H9 (cell line): ENCODE results near the gene KIF1A. TPM values are rescaled to one million over a fixed set of nuclear protein-coding genes. Genes with fewer than 3 reads are reported as not detected.
A peak's percentile ranks its signal among the peaks of the same experiment; 100 is the strongest.

Experiments used
- DNase-seq: peaks from one replicate; pipeline ENCODE4 v3.0.0-alpha.2; 2017
- H2AFZ ChIP-seq: one replicate; pipeline ENCODE4 v1.6.1; 2013; ENCODE audit warnings: mild to moderate bottlenecking, low read length, control low read depth, moderate library complexity
- H2AK5ac ChIP-seq: 2 replicates; pipeline ENCODE4 v1.6.1; 2013; ENCODE audit warnings: low read length, control low read depth, mixed read lengths; ENCODE audit not compliant: insufficient read length
- H2BK120ac ChIP-seq: one replicate; pipeline ENCODE4 v1.6.1; 2013; ENCODE audit warnings: low read depth, mild to moderate bottlenecking, low read length, control low read depth, inconsistent platforms; ENCODE audit not compliant: poor library complexity, severe bottlenecking
- H2BK12ac ChIP-seq: 2 replicates; pipeline ENCODE4 v1.6.1; 2013; ENCODE audit warnings: low read length, control low read depth, mixed read lengths, low read depth; ENCODE audit not compliant: insufficient read length
- H2BK15ac ChIP-seq: 2 replicates; pipeline ENCODE4 v1.6.1; 2013; ENCODE audit warnings: low read depth, low read length, control low read depth
- H2BK20ac ChIP-seq: one replicate; pipeline ENCODE4 v1.6.1; 2013; ENCODE audit warnings: low read depth, mild to moderate bottlenecking, low read length, control low read depth, inconsistent platforms; ENCODE audit not compliant: poor library complexity, severe bottlenecking
- H2BK5ac ChIP-seq: 2 replicates; pipeline ENCODE4 v1.6.1; 2013; ENCODE audit warnings: low read length, control low read depth, mixed read lengths; ENCODE audit not compliant: insufficient read length
- H3K14ac ChIP-seq: 2 replicates; pipeline ENCODE4 v1.6.1; 2013; ENCODE audit warnings: low read length, control low read depth; ENCODE audit not compliant: insufficient read depth
- H3K18ac ChIP-seq: 2 replicates; pipeline ENCODE4 v1.6.1; 2013; ENCODE audit warnings: low read depth, mild to moderate bottlenecking, mixed read lengths, low read length, control low read depth; ENCODE audit not compliant: insufficient read length
- H3K23ac ChIP-seq: 2 replicates; pipeline ENCODE4 v1.6.1; 2013; ENCODE audit warnings: low read length, control low read depth, mixed read lengths, low read depth; ENCODE audit not compliant: insufficient read length
- H3K23me2 ChIP-seq: 2 replicates; pipeline ENCODE4 v1.6.1; 2013; ENCODE audit warnings: low read depth, mild to moderate bottlenecking, mixed read lengths, low read length, control low read depth; ENCODE audit not compliant: insufficient read length, poor library complexity, severe bottlenecking
- H3K27ac ChIP-seq: 2 replicates; pipeline ENCODE4 v1.5.1; 2013; ENCODE audit warnings: low read length, control low read depth, mixed read lengths, low read depth; ENCODE audit not compliant: insufficient read length
- H3K27me3 ChIP-seq: 2 replicates; pipeline ENCODE4 v1.6.1; 2013; ENCODE audit warnings: low read length, control low read depth, inconsistent platforms; ENCODE audit not compliant: insufficient read depth
- H3K4ac ChIP-seq: 2 replicates; pipeline ENCODE4 v1.6.1; 2013; ENCODE audit warnings: low read depth, mild to moderate bottlenecking, control low read depth, inconsistent platforms, low read length, moderate library complexity
- H3K4me1 ChIP-seq: 2 replicates; pipeline ENCODE4 v1.6.1; 2013; ENCODE audit warnings: low read length, control low read depth, inconsistent platforms; ENCODE audit not compliant: insufficient read depth
- H3K4me2 ChIP-seq: 2 replicates; pipeline ENCODE4 v1.6.1; 2013; ENCODE audit warnings: low read length, control low read depth, mixed read lengths; ENCODE audit not compliant: insufficient read length, insufficient read depth
- H3K56ac ChIP-seq: 2 replicates; pipeline ENCODE4 v1.6.1; 2013; ENCODE audit warnings: low read depth, mild to moderate bottlenecking, mixed read lengths, low read length, control low read depth; ENCODE audit not compliant: insufficient read length
- H3K79me1 ChIP-seq: 2 replicates; pipeline ENCODE4 v1.6.1; 2013; ENCODE audit warnings: low read depth, mild to moderate bottlenecking, moderate library complexity, low read length, control low read depth, inconsistent platforms; ENCODE audit not compliant: insufficient read depth, poor library complexity, severe bottlenecking
- H3K79me2 ChIP-seq: 2 replicates; pipeline ENCODE4 v1.6.1; 2013; ENCODE audit warnings: low read length, control low read depth, inconsistent platforms; ENCODE audit not compliant: insufficient read depth
- H3K9ac ChIP-seq: 2 replicates; pipeline ENCODE4 v1.6.1; 2013; ENCODE audit warnings: low read length, control low read depth, mixed read lengths; ENCODE audit not compliant: insufficient read length; ENCODE audit errors: extremely low read depth
- H3K9me3 ChIP-seq: one replicate; pipeline ENCODE4 v1.6.1; 2013; ENCODE audit warnings: low read depth, low read length, inconsistent platforms; ENCODE audit not compliant: control insufficient read depth
- H3T11ph ChIP-seq: one replicate; pipeline ENCODE4 v1.6.1; 2013; ENCODE audit warnings: mild to moderate bottlenecking, low read length, control low read depth, inconsistent platforms
- H4K20me1 ChIP-seq: one replicate; pipeline ENCODE4 v1.6.1; 2013; ENCODE audit not compliant: control insufficient read depth, insufficient read length, insufficient read depth
- H4K5ac ChIP-seq: 2 replicates; pipeline ENCODE4 v1.6.1; 2013; ENCODE audit warnings: low read depth, mild to moderate bottlenecking, mixed read lengths, low read length, control low read depth; ENCODE audit not compliant: insufficient read length
- H4K8ac ChIP-seq: replicated peaks from 2 replicates; pipeline ENCODE4 v1.6.1; 2013; ENCODE audit warnings: low read length, control low read depth, mixed read lengths, low read depth; ENCODE audit not compliant: insufficient read length
- H4K91ac ChIP-seq: 2 replicates; pipeline ENCODE4 v1.6.1; 2013; ENCODE audit warnings: low read depth, mild to moderate bottlenecking, moderate library complexity, mixed read lengths, low read length, control low read depth; ENCODE audit not compliant: insufficient read length
- H3K27ac Mint-ChIP-seq, 3 experiments: 2 replicates in 2 of 3; 3 replicates in 1 of 3; pipeline ENCODE4 v1.8.0; 2020 to 2021; ENCODE audit warnings: mixed read lengths in 3 of 3, mild to moderate bottlenecking in 1 of 3, moderate library complexity in 1 of 3
- H3K27me3 Mint-ChIP-seq: 2 replicates; pipeline ENCODE4 v1.8.0; 2021; ENCODE audit warnings: low read depth, mild to moderate bottlenecking, moderate library complexity, mixed read lengths
- H3K36me3 Mint-ChIP-seq, 3 experiments: 2 replicates in 2 of 3; 3 replicates in 1 of 3; pipeline ENCODE4 v1.8.0; 2020 to 2021; ENCODE audit warnings: low read depth in 3 of 3, mixed read lengths in 3 of 3; ENCODE audit not compliant: insufficient read depth in 1 of 3
- H3K4me1 Mint-ChIP-seq, 2 experiments: 2 replicates each; pipeline ENCODE4 v1.8.0; 2020; ENCODE audit warnings: mixed read lengths in 2 of 2
- H3K4me3 Mint-ChIP-seq, 2 experiments: 2 replicates in 1 of 2; 3 replicates in 1 of 2; pipeline ENCODE4 v1.8.0; 2020 to 2021; ENCODE audit warnings: mild to moderate bottlenecking in 2 of 2, mixed read lengths in 2 of 2, moderate library complexity in 1 of 2
- H3K9me3 Mint-ChIP-seq, 2 experiments: 2 replicates in 1 of 2; 3 replicates in 1 of 2; pipeline ENCODE4 v1.8.0; 2020; ENCODE audit warnings: mild to moderate bottlenecking in 2 of 2, mixed read lengths in 2 of 2, moderate library complexity in 1 of 2
- CTCF ChIP-seq: fragments of 200-600 bp; sonication (generic); conservative IDR thresholded peaks from 3 replicates; pipeline ENCODE4 v1.8.0; 2021; ENCODE audit warnings: antibody characterized with exemption, mild to moderate bottlenecking
- WGBS: extraction: QIAGEN DNeasy Blood & Tissue Kit; methylation state at CpG from one replicate; pipeline ENCODE4 v1.1.7; 2013; ENCODE audit warnings: missing lambda C conversion rate, low lambda C conversion rate, mixed read lengths; ENCODE audit not compliant: insufficient read length; ENCODE audit errors: extremely low coverage; 5-methylcytosine and 5-hydroxymethylcytosine counted together
- total RNA-seq: library from RNA; stranded (reverse); gene quantifications from 2 replicates; pipeline ENCODE4 v1.2.1, GENCODE V29; 2021

Gene KIF1A
- total RNA-seq, 1 experiment from 2014 or later: 204 TPM

GRCh38 chr2:240798327-240798905, 21.6 kb downstream of the KIF1A start:
- no peaks in the 10 kb centered on the region for H3K9me3 ChIP-seq
- H3K79me1 ChIP-seq: peaks cover 17% of the 10 kb centered on the region
- H3K23me2 ChIP-seq: no peaks in the 10 kb centered on the region
- peaks cover 34% of the 10 kb centered on the region; the same call in 1 of the 2 replicates for H3K79me2 ChIP-seq
- no peak overlapping the region for H2BK15ac ChIP-seq
- no peak for TF ChIP-seq CTCF
- no peak overlapping the region for H3K4me2 ChIP-seq
- H3K27me3 Mint-ChIP-seq: no peaks in the 10 kb centered on the region
- no peak for DNase-seq
- H3K9ac ChIP-seq: no peak overlapping the region
- no peak overlapping the region for H2BK120ac ChIP-seq
- no peak overlapping the region for H3K23ac ChIP-seq
- no peak overlapping the region for H3K14ac ChIP-seq
- no peak overlapping the region for H2BK5ac ChIP-seq
- no CpG with 5 or more reads among the region's 17 CpGs for WGBS
- H4K8ac ChIP-seq: no peak overlapping the region
- no peak overlapping the region for H3K18ac ChIP-seq
- H3K56ac ChIP-seq: no peak overlapping the region
- peaks cover 2% of the 10 kb centered on the region for H4K20me1 ChIP-seq
- peaks cover 14 to 24% of the 10 kb centered on the region in 2 experiments for H3K4me1 Mint-ChIP-seq
- no peak overlapping the region for H2AK5ac ChIP-seq
- H3K27ac Mint-ChIP-seq: peak overlapping the region in 2 of 3 experiments; percentile 22 to 61; a peak in 3 of 7 replicates
- no peak overlapping the region for H3K27ac ChIP-seq
- no peaks in the 10 kb centered on the region for H3K27me3 ChIP-seq
- no peak overlapping the region for H4K5ac ChIP-seq
- H2BK12ac ChIP-seq: no peak overlapping the region
- no peak overlapping the region for H3K4me3 Mint-ChIP-seq
- no peak overlapping the region for H4K91ac ChIP-seq
- H2BK20ac ChIP-seq: no peak overlapping the region
- H3K4me1 ChIP-seq: no peaks in the 10 kb centered on the region
- 0 out of 5 replicates have a peak, but pooled peaks cover 0 to 3% of the 10 kb centered on the region in 2 experiments for H3K9me3 Mint-ChIP-seq
- peaks cover 32 to 65% (median 50%) of the 10 kb centered on the region in 3 experiments for H3K36me3 Mint-ChIP-seq
- H3K4ac ChIP-seq: no peak overlapping the region
- no peak overlapping the region for H3T11ph ChIP-seq
- no peak overlapping the region for H2AFZ ChIP-seq
